ENCODE results near the gene BNIP3. TPM values are rescaled to one million over a fixed set of nuclear protein-coding genes. Genes with fewer than 3 reads are reported as not detected.

BNIP3 gene
- total and polyA plus RNA-seq, 2 of the 8 experiments (the other 6 are each of a cell fraction or from before 2014, with no cell fraction given) = 25.8 to 58.9 TPM

- H3K79me2 ChIP-seq (ENCODE audit: control insufficient read depth in 1 of 2, insufficient read depth in 2 of 2, low read length in 2 of 2) = no peaks in the 10 kb centered on the region
- 88% methylated on average over 10 of the region's 10 CpGs; no CpG with 5 or more reads in 1 of the 2 experiments for WGBS, 2 experiments (ENCODE audit: extremely low coverage in 1 of 2, insufficient coverage in 1 of 2, insufficient read length in 1 of 2, insufficient replicate concordance in 2 of 2, low coverage in 1 of 2, low lambda C conversion rate in 2 of 2, missing lambda C conversion rate in 1 of 2)
- H3K23ac ChIP-seq (ENCODE audit: insufficient read length) = no peak overlapping the region
- no peak overlapping the region for H2BK5ac ChIP-seq (ENCODE audit: low read depth, low read length)
- no peak overlapping the region for H3K56ac ChIP-seq (replicated peaks; ENCODE audit: insufficient read length, low read depth, low read length)
- H3K27ac ChIP-seq (ENCODE audit: low read depth, low read length) = no peak overlapping the region; the same call in 1 of the 2 replicates
- H4K20me1 ChIP-seq (replicated peaks in 1 of 2; ENCODE audit: control insufficient read depth in 1 of 2, insufficient read depth in 2 of 2, low read length in 2 of 2) = no peaks in the 10 kb centered on the region
- no peaks in the 10 kb centered on the region for H3K27me3 ChIP-seq (replicated peaks in 1 of 4; ENCODE audit: control insufficient read depth in 3 of 4, extremely low read depth in 1 of 4, insufficient read depth in 3 of 4, low read length in 3 of 4)
- POLR2A ChIA-PET (ENCODE audit: partially characterized antibody) = interaction anchor here (1.1 to 1.9 kb wide), 3 partner anchors 8 to 28 kb away, joined by 3 to 7 read pairs (median 3); no protein-coding TSS in a partner anchor
- 0 out of 4 replicates have a peak overlapping the region, but pooled peaks have one; percentile 1 to 37 for H3K4me2 ChIP-seq (ENCODE audit: insufficient read depth in 1 of 2, low read depth in 2 of 2, low read length in 2 of 2)
- no peaks in the 10 kb centered on the region for H3K23me2 ChIP-seq (ENCODE audit: low read depth, low read length)
- FAIRE-seq (no peak), DNase-seq (ENCODE audit: low read depth in 1 of 2, low spot score in 2 of 2) (no peak)
- H3K36me3 ChIP-seq (ENCODE audit: control insufficient read depth in 2 of 4, insufficient read depth in 4 of 4, low read length in 3 of 4) = no peaks in the 10 kb centered on the region
- H3K4me3 ChIP-seq (ENCODE audit: extremely low read depth in 1 of 4, insufficient read depth in 2 of 4, low read depth in 3 of 4, low read length in 4 of 4) = no peak overlapping the region
- CTCF ChIA-PET (ENCODE audit: partially characterized antibody) = interaction anchor here (1.8 to 7.3 kb wide), 2 partner anchors 14 to 136 kb away, joined by 7 to 59 read pairs; no protein-coding TSS in a partner anchor
- H3K4me1 ChIP-seq (replicated peaks in 1 of 4; ENCODE audit: control insufficient read depth in 3 of 4, insufficient read depth in 4 of 4, low read length in 3 of 4) = peaks cover 7 to 26% (median 15%) of the 10 kb centered on the region in 4 experiments
- H2BK12ac ChIP-seq (ENCODE audit: low read depth, low read length) = no peak overlapping the region
- peaks cover 5 to 8% of the 10 kb centered on the region in 2 experiments; a peak in 3 of 4 replicates for H3K9me3 ChIP-seq (ENCODE audit: insufficient read depth in 2 of 2, low read depth in 1 of 2, low read length in 1 of 2)
- no peak overlapping the region for H3K9ac ChIP-seq (replicated peaks in 1 of 4; ENCODE audit: extremely low read depth in 1 of 4, low read depth in 3 of 4, low read length in 3 of 4)
- H2BK120ac ChIP-seq (replicated peaks; ENCODE audit: low read depth, low read length) = peak overlapping the region; percentile 54
- H4K8ac ChIP-seq (ENCODE audit: extremely low read depth, insufficient read depth, low read length) = no peak overlapping the region
- no peak overlapping the region for H4K5ac ChIP-seq (ENCODE audit: insufficient read length, low read depth, low read length)
- H3K79me1 ChIP-seq (ENCODE audit: low read depth, low read length) = no peaks in the 10 kb centered on the region
- no peak overlapping the region for H3K18ac ChIP-seq (ENCODE audit: extremely low read depth, low read length)
- H2BK15ac ChIP-seq (ENCODE audit: low read length) = no peak overlapping the region
- no peak overlapping the region for H3K14ac ChIP-seq (ENCODE audit: insufficient read length)
- H4K91ac ChIP-seq (replicated peaks; ENCODE audit: insufficient read length, low read length) = peak overlapping the region; percentile 36
- H2BK20ac ChIP-seq (ENCODE audit: low read length) = no peak overlapping the region
- H3K4ac ChIP-seq (replicated peaks; ENCODE audit: insufficient read length, low read depth, low read length) = no peak overlapping the region
- no peak overlapping the region for H2AK5ac ChIP-seq (ENCODE audit: low read depth, low read length)
- H2AFZ ChIP-seq (ENCODE audit: low read length) = no peak overlapping the region
- no peak for TF ChIP-seq BACH1 (IDR thresholded peaks at IDR 0.05; ENCODE audit: low read length)
- TF ChIP-seq KDM5A (IDR thresholded peaks at IDR 0.05; ENCODE audit: low read length) = no peak
- no peak for TF ChIP-seq SRF (IDR thresholded peaks at IDR 0.05; ENCODE audit: low read depth, low read length)
- no peak for TF ChIP-seq SIX5 (IDR thresholded peaks at IDR 0.05; ENCODE audit: low read depth, low read length)
- no peak for TF ChIP-seq EGR1 (IDR thresholded peaks at IDR 0.05; ENCODE audit: borderline replicate concordance, low read depth, low read length)
- TF ChIP-seq, protein P1, sequence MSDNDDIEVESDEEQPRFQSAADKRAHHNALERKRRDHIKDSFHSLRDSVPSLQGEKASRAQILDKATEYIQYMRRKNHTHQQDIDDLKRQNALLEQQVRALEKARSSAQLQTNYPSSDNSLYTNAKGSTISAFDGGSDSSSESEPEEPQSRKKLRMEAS (IDR thresholded peaks at IDR 0.05) = no peak
- TF ChIP-seq BRCA1 (IDR thresholded peaks at IDR 0.05; ENCODE audit: low read depth, low read length) = no peak
- TF ChIP-seq POLR2AphosphoS5 (IDR thresholded peaks at IDR 0.05; ENCODE audit: low read depth, low read length) = no peak
- no peak for TF ChIP-seq RNF2 (IDR thresholded peaks at IDR 0.05; ENCODE audit: borderline replicate concordance, low read depth, low read length, missing control alignments, poor library complexity, severe bottlenecking)
- TF ChIP-seq, protein P2, sequence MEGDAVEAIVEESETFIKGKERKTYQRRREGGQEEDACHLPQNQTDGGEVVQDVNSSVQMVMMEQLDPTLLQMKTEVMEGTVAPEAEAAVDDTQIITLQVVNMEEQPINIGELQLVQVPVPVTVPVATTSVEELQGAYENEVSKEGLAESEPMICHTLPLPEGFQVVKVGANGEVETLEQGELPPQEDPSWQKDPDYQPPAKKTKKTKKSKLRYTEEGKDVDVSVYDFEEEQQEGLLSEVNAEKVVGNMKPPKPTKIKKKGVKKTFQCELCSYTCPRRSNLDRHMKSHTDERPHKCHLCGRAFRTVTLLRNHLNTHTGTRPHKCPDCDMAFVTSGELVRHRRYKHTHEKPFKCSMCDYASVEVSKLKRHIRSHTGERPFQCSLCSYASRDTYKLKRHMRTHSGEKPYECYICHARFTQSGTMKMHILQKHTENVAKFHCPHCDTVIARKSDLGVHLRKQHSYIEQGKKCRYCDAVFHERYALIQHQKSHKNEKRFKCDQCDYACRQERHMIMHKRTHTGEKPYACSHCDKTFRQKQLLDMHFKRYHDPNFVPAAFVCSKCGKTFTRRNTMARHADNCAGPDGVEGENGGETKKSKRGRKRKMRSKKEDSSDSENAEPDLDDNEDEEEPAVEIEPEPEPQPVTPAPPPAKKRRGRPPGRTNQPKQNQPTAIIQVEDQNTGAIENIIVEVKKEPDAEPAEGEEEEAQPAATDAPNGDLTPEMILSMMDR (IDR thresholded peaks at IDR 0.05; ENCODE audit: control extremely low read depth in 1 of 3, insufficient read depth in 1 of 3, low read depth in 1 of 3, low read length in 3 of 3) = no peak
Observed at GRCh38 chr10:132007681-132008080, 26.0 kb upstream of the BNIP3 start.
